CD4-positive, alpha-beta T cell treated with Interferon gamma for 1 hour (primary cell): ENCODE measurements around the gene NREP.
"Not testable (repeated sequence)": the region's sequence is repeated elsewhere in the genome, so short reads cannot be mapped to it uniquely, and the experiment has no call there.

Experiments
- DNase-seq: peaks from one replicate; pipeline ENCODE4 v3.0.0-alpha.2; 2020

The NREP gene

DNA sequence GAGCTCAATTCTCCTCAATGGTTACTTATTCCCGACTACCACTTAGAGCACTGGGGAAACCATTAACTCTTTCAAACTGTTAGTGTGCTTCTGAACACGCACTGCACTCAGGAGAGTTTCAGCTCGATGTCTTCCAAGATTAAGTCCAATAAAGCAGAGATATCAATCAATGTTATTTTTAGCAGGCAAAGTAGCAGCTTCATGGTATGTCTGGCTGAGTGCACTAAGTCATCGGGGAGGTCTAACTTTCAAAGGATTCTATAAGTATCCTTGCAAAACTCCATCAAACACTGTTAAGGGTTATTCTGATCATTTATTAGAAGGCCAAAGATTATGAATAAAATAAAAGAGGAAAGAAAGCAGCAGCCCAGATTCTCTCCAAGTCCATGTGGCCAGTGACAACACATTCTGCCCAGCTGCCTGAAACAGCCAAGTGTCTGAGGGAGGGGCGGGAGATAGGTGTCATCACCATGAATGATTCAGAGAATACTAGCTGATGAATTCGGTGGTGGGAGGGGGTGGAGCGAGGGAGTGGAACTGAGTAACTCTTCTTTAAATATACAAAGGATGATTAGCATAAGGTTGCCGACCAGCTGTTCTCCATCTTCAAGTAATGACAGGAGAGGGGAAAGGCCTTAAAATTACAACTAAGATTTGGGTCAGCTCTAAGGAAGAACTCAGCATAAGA, 21.3 kb downstream of the NREP start:
- no peak for DNase-seq

DNA sequence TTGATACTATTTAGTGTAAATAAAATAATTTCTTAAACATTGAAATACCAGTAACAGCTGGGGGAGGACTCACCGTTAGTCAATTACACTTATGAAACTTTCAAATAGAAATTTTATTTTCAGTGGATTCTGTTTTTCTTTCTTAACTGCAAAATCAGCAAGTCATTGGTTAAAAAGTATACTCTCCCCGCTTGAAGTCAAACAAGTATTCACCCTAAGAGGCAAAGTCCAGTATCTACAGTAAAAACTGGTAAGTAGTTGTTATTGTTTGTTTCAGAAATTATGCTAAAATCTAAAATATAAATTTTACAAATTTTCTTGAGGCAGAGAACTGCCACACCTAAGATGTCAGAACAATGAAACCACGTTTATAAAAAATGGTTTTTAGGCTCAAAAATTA, 22.4 kb downstream of the NREP start:
- no peak for DNase-seq

GRCh38 chr5:111734013-111734412, 23.0 kb downstream of the NREP start:
- no peak for DNase-seq

GRCh38 chr5:111733571-111733970, 23.4 kb downstream of the NREP start:
- no peak for DNase-seq

GRCh38 chr5:111731638-111732037, 25.4 kb downstream of the NREP start:
- no peak for DNase-seq

GRCh38 chr5:111730659-111731382, 26.2 kb downstream of the NREP start:
- DNase-seq = no peak

DNA sequence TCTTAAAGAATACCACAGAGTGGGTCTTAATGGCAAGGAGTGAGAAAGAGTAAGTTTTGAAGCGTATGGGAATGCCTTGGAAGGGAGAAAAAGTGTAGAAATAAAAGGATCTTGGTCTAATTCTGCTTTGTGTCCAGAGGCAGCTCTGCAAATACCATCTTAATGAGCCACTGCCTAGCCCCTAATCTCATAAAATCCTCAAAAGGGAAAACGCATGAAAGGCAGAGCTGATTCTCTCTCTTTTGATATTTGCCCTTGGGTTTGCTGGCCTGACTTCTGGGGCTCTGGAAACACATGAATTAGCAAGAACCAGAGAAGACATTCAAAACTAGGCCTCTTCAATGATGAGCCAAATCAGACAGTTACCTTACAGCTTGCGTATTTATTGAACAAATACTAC, 28.1 kb downstream of the NREP start:
- no peak for DNase-seq

- no peak for DNase-seq
These were observed 30.0 kb downstream of the NREP start for GRCh38 chr5:111726986-111727385.

GRCh38 chr5:111722140-111722539, 34.9 kb downstream of the NREP start:
- no peak for DNase-seq

DNA sequence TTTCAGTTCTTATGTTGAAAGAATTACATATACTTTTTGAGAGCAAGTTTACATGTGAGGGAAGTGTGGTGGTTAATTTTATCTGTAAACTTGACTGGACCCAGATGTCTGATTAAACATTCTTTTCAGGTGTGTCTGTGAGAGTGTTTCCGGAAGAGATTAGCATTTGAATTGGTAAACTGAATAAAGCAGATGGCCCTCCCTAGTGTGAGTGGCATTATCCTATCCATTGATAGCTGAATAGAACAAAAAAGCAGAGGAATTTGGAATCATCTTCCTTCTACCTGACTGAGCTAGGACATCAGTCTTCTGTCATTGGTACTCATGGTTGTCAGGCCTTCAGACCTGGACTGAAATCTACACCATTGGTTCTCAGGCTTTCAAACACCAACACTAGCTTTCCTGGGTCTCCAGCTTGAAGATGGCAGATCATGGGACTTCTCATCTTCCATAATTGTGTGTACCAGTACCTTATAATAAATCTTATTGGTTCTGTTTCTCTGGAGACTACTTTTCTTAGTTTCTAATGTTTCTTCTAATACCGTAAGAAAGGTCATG, 36.6 kb downstream of the NREP start:
- DNase-seq = no peak

GRCh38 chr5:111719773-111720172, 37.2 kb downstream of the NREP start:
- no peak for DNase-seq

- DNase-seq = not testable (repeated sequence)
These were observed 40.2 kb downstream of the NREP start for GRCh38 chr5:111716789-111717188.

- DNase-seq = no peak
These were observed 49.3 kb downstream of the NREP start for GRCh38 chr5:111707630-111708164.

GRCh38 chr5:111706345-111706744, 50.6 kb downstream of the NREP start:
- DNase-seq = no peak

GRCh38 chr5:111704452-111705085, 52.4 kb downstream of the NREP start:
- no peak for DNase-seq

GRCh38 chr5:111703662-111704061, 53.3 kb downstream of the NREP start:
- DNase-seq = no peak

GRCh38 chr5:111699976-111700375, 57.0 kb downstream of the NREP start:
- no peak for DNase-seq

GRCh38 chr5:111699324-111699723, 57.7 kb downstream of the NREP start:
- DNase-seq = no peak

GRCh38 chr5:111697881-111698757, 58.9 kb downstream of the NREP start:
- DNase-seq = no peak

GRCh38 chr5:111697215-111697614, 59.8 kb downstream of the NREP start:
- DNase-seq = no peak

DNA sequence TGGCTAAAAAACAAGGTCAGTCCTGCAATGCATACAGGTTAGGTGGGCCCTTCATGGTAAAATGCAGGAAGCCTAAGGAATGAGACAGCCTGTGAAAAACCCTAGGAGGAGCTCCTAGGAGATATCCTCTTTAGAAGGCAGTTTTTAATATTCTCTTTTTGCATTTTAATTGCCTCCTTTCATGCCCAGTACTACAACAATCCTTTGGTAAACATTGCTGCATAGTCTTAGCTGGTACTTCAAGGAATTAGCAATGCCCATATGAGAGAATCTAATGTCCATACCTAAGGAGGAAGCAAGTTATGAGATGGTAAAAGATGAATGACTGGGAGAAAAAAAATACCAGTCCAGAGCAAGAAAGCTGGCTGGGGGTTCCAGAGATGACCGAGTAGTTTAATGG, 61.0 kb downstream of the NREP start:
- no peak for DNase-seq

DNA sequence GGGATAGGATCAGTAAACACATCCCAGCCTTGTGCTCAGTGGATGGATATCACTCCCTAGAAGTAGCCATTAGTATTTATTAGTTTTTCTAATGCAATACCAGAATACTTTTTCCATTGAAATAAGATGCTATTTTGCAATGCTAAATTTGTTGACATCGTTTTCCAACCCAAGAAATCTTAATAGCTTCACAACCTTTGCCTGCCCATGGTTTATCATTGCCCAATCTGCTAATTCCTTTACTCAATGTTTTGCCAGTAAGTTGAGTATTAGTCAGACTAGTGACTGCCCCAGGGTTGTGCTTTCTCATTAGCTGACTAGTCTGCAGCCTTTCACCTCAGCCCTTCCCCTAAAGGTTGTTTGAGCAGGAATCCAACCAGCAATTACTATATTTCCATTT, 62.9 kb downstream of the NREP start:
- no peak for DNase-seq

DNA sequence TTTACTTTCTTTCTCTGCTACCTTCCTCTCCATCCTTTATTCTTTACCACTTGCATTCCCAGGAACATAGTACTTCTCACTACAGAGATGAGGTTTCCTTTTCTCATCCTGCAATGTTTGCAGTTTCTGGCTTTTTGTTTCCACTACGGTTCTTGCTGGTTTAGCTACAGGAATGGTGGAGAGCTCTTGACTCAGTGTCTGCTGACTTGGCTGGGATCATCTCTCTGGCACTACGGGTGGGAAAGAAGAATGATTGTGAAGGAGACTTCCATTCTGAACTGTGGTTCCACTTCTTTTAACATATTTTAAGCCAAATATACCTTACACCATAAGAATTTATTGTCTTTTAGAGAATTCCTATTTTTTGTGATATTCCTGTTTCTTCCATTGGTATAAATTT, 65.1 kb downstream of the NREP start:
- no peak for DNase-seq
